ENCODE results near the gene RHOB. TPM values are rescaled to one million over a fixed set of nuclear protein-coding genes. Genes with fewer than 3 reads are reported as not detected.
"Not testable (repeated sequence)": the region's sequence is repeated elsewhere in the genome, so short reads cannot be mapped to it uniquely, and the experiment has no call there.

RHOB gene
- 3.5 and 4.2 TPM in 2 replicates for total RNA-seq

DNA sequence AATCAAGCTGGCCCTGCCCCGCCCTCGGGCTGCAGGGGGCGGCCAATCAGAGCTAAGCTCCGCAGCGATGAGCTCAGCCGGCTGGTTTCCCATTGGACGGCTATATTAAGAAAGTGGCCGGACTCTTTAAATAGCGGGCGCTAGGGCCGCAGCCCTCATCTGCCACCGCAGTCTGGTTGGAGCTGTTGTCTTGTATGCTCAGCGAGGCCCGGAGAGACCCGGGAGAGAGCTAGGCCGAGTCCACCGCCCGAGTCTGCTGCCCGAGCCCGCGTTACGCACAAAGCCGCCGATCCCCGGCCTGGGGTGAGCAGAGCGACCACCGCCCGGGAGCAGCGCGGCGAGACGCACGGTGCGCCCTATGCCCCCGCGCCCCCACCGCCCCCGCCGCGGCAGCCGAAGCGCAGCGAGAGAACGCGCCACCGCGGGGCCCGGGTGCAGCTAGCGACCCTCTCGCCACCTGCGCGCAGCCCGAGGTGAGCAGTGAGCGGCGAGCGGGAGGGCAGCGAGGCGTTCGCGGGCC is at the start of gene RHOB:
Gene RHOB (plus strand): TSS at position 158 of the 520 bp plus-strand sequence. CDS start 392 bp downstream, outside the sequence.
- intact Hi-C loops (cut with micrococcal nuclease) = loop anchor here (1.0 to 10.0 kb wide), 11 partner anchors 36 to 1099 kb away; partner anchors contain the start of genes HS1BP3, LAPTM4A, LDAH and TTC32

- intact Hi-C loops (cut with micrococcal nuclease) = no loop called here
Observed at GRCh38 chr2:20397811-20398447, 48.9 kb upstream of the RHOB start.

GRCh38 chr2:20398956-20399567 is 47.8 kb upstream of the RHOB start:
- intact Hi-C loops (cut with micrococcal nuclease) = no loop called here

GRCh38 chr2:20400306-20400705 is 46.6 kb upstream of the RHOB start:
- intact Hi-C loops (cut with micrococcal nuclease) = no loop called here

- intact Hi-C loops (cut with micrococcal nuclease) = no loop called here
Observed at GRCh38 chr2:20400787-20401488, 45.9 kb upstream of the RHOB start.

DNA sequence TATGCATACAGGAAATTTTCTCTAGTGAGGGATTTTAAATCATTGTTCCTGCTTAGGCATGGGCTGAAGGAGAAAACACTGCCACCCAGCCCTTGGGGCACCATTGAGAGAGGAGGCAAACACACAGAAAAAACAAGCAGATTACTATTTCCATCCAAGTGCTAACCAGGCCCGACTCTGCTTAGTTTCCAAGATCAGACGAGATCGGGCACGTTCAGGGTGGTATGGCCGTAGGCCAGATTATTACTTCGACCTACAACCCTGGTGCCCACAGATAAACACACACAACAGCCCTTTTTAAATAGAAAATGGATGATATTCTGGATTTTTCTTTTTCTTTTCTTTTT is 45.4 kb upstream of the RHOB start:
- intact Hi-C loops (cut with micrococcal nuclease) = no loop called here

DNA sequence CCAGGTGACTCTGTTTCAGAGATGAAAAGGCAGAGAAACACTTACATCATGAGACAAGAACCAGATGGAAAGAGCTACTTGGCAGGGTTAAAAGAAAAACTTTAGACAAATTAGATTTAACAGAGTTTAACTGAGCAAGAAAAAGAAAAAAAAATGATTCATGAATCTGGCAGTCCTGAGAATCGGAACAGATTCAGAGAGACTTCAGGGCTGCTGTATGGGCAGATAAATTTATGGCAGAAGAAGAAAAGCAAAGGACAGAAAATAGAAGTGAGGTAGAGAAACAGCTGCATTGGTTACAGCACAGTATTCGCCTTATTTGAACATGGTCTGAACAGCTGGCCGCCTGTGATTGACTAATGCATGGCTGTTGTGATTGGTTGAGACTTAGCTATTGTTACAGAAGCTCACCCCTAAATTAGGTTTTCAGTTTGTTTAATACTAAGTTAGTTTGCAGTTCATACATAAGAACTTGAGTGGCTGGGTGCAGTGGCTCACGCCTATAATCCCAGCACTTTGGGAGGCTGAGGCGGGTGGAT is 43.0 kb upstream of the RHOB start:
- intact Hi-C loops (cut with micrococcal nuclease) = no loop called here

- intact Hi-C loops (cut with micrococcal nuclease) = no loop called here
Observed at GRCh38 chr2:20404950-20405349, 41.9 kb upstream of the RHOB start.

DNA sequence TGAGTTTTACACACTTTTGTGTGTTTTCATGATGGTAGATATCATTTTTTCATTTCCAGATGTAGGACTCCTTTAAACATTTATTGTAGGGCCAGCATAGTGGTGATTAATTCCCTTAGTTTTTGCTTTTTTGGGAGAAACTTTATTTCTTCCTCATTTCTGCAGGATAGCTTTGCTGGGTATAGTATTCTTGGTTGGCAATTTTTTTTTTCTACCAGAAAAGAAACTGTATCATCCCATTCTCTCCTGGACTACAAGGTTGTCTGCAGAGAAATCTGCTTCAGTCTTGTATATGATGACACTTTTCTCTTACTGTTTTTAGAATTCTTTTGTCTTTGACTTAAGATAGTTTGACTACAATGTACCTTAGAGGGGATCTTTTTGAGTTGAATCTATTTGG is 37.8 kb upstream of the RHOB start:
- intact Hi-C loops (cut with micrococcal nuclease) = no loop called here

- intact Hi-C loops (cut with micrococcal nuclease) = loop anchor here (1.0 to 5.0 kb wide), 8 partner anchors 33 to 241 kb away; partner anchors contain the start of genes HS1BP3 and RHOB
Observed at GRCh38 chr2:20410556-20411277, 36.2 kb upstream of the RHOB start.

- intact Hi-C loops (cut with micrococcal nuclease) = loop anchor here (1.0 to 5.0 kb wide), 8 partner anchors 32 to 240 kb away; partner anchors contain the start of genes HS1BP3 and RHOB
Observed at GRCh38 chr2:20411361-20411894, 35.4 kb upstream of the RHOB start.

DNA sequence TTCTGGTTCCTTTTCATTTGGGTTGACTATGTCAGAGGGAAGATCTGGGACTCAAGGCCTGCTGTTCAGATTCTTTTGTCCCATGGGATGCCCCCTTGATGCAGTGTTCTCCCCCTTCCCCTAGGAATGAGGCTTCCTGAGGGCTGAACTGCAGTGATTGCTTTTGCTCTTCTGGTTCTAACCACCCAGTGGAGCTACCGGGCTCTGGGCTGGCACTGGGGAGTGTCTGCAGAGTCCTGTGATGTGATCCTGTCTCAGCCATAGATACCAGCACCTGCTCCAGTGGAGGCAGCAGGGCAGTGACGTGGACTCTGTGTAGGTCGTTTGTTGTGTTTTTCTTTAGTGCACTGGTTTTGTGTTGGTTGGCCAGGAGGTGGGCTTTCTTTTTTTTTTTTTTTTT is 32.1 kb upstream of the RHOB start:
- intact Hi-C loops (cut with micrococcal nuclease) = loop anchor here (5.0 kb wide), 1 partner anchor 88 kb away; no protein-coding TSS in a partner anchor

- intact Hi-C loops (cut with micrococcal nuclease) = no loop called here
Observed at GRCh38 chr2:20415511-20415918, 31.4 kb upstream of the RHOB start.

GRCh38 chr2:20416723-20417122 is 30.2 kb upstream of the RHOB start:
- intact Hi-C loops (cut with micrococcal nuclease) = no loop called here

- intact Hi-C loops (cut with micrococcal nuclease) = not testable (repeated sequence)
Observed at GRCh38 chr2:20417230-20417821, 29.5 kb upstream of the RHOB start.

GRCh38 chr2:20418519-20418918 is 28.4 kb upstream of the RHOB start:
- intact Hi-C loops (cut with micrococcal nuclease) = no loop called here

- intact Hi-C loops (cut with micrococcal nuclease) = no loop called here
Observed at GRCh38 chr2:20419007-20419576, 27.8 kb upstream of the RHOB start.

- intact Hi-C loops (cut with micrococcal nuclease) = no loop called here
Observed at GRCh38 chr2:20419752-20420151, 27.1 kb upstream of the RHOB start.

DNA sequence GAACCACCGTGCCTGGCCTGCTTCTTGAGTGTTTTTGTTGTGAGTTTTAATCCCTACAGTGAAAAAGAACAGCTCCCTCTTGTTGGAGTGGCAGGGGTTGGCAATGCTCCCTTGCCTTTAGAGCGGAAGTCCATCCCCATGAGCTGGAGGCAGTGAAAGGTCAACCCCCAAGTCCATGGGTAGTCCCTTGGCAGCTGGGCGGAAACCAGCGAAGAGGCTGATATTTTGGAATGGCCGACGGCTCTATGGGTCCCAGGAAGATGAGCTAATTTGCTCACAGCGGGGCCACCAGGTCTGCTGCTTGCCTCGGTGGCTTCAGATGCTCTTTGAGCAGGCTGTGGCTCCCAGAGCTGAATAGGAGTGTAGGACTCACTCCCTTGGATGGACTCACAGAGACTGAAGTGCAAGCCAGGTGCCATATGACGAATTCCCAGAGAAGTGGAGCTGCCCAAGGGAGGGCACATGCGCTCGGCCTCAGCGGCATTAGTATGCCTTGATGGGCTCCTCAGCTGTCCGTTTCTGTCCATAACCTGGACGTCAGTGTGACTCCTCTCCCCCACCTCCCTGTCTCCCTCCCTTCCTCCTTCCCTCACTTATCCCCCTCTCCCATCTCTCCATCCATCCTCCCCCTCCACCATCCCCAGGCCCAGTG is 25.4 kb upstream of the RHOB start:
- intact Hi-C loops (cut with micrococcal nuclease) = no loop called here

DNA sequence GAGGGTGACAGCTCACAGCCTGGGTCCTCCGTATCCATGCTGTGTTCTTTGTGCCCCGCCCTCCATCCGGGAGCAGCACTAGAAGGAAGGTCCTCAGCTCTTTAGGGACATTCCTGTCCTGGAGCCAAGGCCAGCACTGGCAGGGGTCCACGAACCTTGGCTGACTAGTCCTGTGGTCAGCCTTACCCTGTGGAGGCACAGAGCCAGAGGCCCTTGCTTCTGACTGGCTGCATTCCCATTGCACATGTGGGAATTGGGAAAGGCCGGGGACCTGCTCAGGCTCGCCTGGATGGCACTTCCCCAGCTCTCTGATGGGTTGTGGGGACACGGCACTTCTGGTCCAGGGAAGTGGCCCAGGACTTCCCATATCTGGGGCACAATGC is 24.9 kb upstream of the RHOB start:
- intact Hi-C loops (cut with micrococcal nuclease) = no loop called here

Measured in T-helper 1 cell treated with Interleukin-12 subunit alpha and Interleukin-12 subunit beta and Interleukin-4 antibody, amounts not matched to agents 30 ng/mL and 1 ng/mL, for 36 hours (primary cell).